Middle frontal gyrus (tissue), 1 donor: Measurements from ENCODE around the gene FAM184A.
"Not testable (repeated sequence)": the region's sequence is repeated elsewhere in the genome, so short reads cannot be mapped to it uniquely, and the experiment has no call there.

ENCODE experiments used
- DNase-seq: peaks from one replicate; pipeline ENCODE4 v3.0.0-alpha.2; 2015; ENCODE audit warnings: low spot score; ENCODE audit errors: extremely low spot score

FAM184A gene

GRCh38 chr6:119078376-119079282, at the start of gene FAM184A:
Gene FAM184A (minus strand): TSS chr6:119078664. CDS start chr6:119078299, 365 bp downstream.
- peak; percentile 24 for DNase-seq

- DNase-seq: no peak
Observed at GRCh38 chr6:119127627-119128026, 49.2 kb upstream of the FAM184A start.

- DNase-seq: no peak
Observed at GRCh38 chr6:119126826-119127225, 48.4 kb upstream of the FAM184A start.

GRCh38 chr6:119126140-119126539, 47.7 kb upstream of the FAM184A start:
- no peak for DNase-seq

GRCh38 chr6:119125576-119125975, 47.1 kb upstream of the FAM184A start:
- DNase-seq: no peak

- no peak for DNase-seq
Observed at GRCh38 chr6:119124079-119124824, 45.8 kb upstream of the FAM184A start.

- DNase-seq: no peak
Observed at GRCh38 chr6:119122336-119122735, 43.9 kb upstream of the FAM184A start.

GRCh38 chr6:119121367-119121766, 42.9 kb upstream of the FAM184A start:
- DNase-seq: no peak

GRCh38 chr6:119119989-119120388, 41.5 kb upstream of the FAM184A start:
- no peak for DNase-seq

GRCh38 chr6:119119062-119119461, 40.6 kb upstream of the FAM184A start:
- DNase-seq: not testable (repeated sequence)

GRCh38 chr6:119116712-119117281, 38.3 kb upstream of the FAM184A start:
- DNase-seq: no peak

GRCh38 chr6:119113961-119114360, 35.5 kb upstream of the FAM184A start:
- no peak for DNase-seq

- DNase-seq: no peak
Observed at GRCh38 chr6:119112812-119113530, 34.5 kb upstream of the FAM184A start.

- DNase-seq: peak; percentile 46
Observed at GRCh38 chr6:119110601-119111548, 32.4 kb upstream of the FAM184A start.

GRCh38 chr6:119109654-119110325, 31.3 kb upstream of the FAM184A start:
- no peak for DNase-seq

GRCh38 chr6:119108076-119108475, 29.6 kb upstream of the FAM184A start:
- no peak for DNase-seq

GRCh38 chr6:119105282-119105681, 26.8 kb upstream of the FAM184A start:
- DNase-seq: no peak

GRCh38 chr6:119102901-119103300, 24.4 kb upstream of the FAM184A start:
- DNase-seq: no peak

GRCh38 chr6:119100115-119100514, 21.7 kb upstream of the FAM184A start:
- DNase-seq: no peak
